Peyer's patch (tissue), 4 donors: ENCODE measurements around the gene SEMA5A. TPM values are rescaled to one million over a fixed set of nuclear protein-coding genes. Genes with fewer than 3 reads are reported as not detected.
A peak's percentile ranks its signal among the peaks of the same experiment; 100 is the strongest.

Source experiments
- DNase-seq, 3 donors: peaks; one replicate each; pipeline ENCODE4 v3.0.0-alpha.2; 2017 to 2019
- H3K27ac ChIP-seq, 4 donors: fragments of 200-600 bp; sonication (generic); one replicate each; pipeline ENCODE4 v1.5.1; 2016 to 2019
- H3K27me3 ChIP-seq, 2 donors: fragments of 200-600 bp; sonication (generic); one replicate each; pipeline ENCODE4 v1.5.1; 2019
- H3K36me3 ChIP-seq, 3 donors: fragments of 200-600 bp; sonication (generic); one replicate each; pipeline ENCODE4 v1.5.1; 2016 to 2019
- H3K4me1 ChIP-seq, 4 donors: fragments of 200-600 bp; sonication (generic); one replicate each; pipeline ENCODE4 v1.5.1; 2016 to 2019
- H3K4me3 ChIP-seq, 4 donors: fragments of 200-600 bp; sonication (generic); 1 replicate in 3 of 4; 2 replicates in 1 of 4; pipeline ENCODE4 v1.5.1; 2016 to 2019; ENCODE audit warnings: mild to moderate bottlenecking in 1 of 4
- H3K9me3 ChIP-seq, 4 donors: fragments of 200-600 bp; sonication (generic); one replicate each; pipeline ENCODE4 v1.5.1; 2016 to 2019; ENCODE audit warnings: mild to moderate bottlenecking in 1 of 4
- POLR2A ChIP-seq, 2 donors: fragments of 450-650 bp; IDR thresholded peaks; one replicate each; pipeline ENCODE4 v1.5.1; 2017; ENCODE audit warnings: antibody characterized with exemption in 2 of 2, mild to moderate bottlenecking in 2 of 2, moderate library complexity in 2 of 2
- total RNA-seq, 4 donors: library from RNA; depleted of rRNA; stranded (reverse); fragments of >200 nt; gene quantifications; one replicate each; pipeline ENCODE4 v1.1.0, GENCODE V29; 2016
- TF ChIP-seq, protein P1 (sequence below), 6 experiments: fragments of 450-650 bp in 4 of 6; fragments of 200-600 bp in 2 of 6; sonication (generic) in 1 of 6; IDR thresholded peaks; one replicate each; pipeline ENCODE4 v1.5.1; 2017 to 2019; ENCODE audit warnings: antibody characterized with exemption in 6 of 6, mild to moderate bottlenecking in 3 of 6, moderate library complexity in 1 of 6

SEMA5A gene
- total RNA-seq, 4 donors from 2014 or later, result 11.6 to 22.5 (median 18.2) TPM

GRCh38 chr5:9519537-9519936 lies 26.3 kb downstream of the SEMA5A start:
- no peak overlapping the region for H3K4me3 ChIP-seq
- TF ChIP-seq, protein P1, sequence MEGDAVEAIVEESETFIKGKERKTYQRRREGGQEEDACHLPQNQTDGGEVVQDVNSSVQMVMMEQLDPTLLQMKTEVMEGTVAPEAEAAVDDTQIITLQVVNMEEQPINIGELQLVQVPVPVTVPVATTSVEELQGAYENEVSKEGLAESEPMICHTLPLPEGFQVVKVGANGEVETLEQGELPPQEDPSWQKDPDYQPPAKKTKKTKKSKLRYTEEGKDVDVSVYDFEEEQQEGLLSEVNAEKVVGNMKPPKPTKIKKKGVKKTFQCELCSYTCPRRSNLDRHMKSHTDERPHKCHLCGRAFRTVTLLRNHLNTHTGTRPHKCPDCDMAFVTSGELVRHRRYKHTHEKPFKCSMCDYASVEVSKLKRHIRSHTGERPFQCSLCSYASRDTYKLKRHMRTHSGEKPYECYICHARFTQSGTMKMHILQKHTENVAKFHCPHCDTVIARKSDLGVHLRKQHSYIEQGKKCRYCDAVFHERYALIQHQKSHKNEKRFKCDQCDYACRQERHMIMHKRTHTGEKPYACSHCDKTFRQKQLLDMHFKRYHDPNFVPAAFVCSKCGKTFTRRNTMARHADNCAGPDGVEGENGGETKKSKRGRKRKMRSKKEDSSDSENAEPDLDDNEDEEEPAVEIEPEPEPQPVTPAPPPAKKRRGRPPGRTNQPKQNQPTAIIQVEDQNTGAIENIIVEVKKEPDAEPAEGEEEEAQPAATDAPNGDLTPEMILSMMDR (IDR thresholded peaks at IDR 0.05), result no peak
- no peak for TF ChIP-seq POLR2A (IDR thresholded peaks at IDR 0.05)
- DNase-seq, result no peak
- H3K27ac ChIP-seq, result no peak overlapping the region
- H3K36me3 ChIP-seq, result no peaks in the 10 kb centered on the region
- H3K27me3 ChIP-seq, result no peaks in the 10 kb centered on the region
- H3K4me1 ChIP-seq, result no peaks in the 10 kb centered on the region
- no peaks in the 10 kb centered on the region for H3K9me3 ChIP-seq

DNA sequence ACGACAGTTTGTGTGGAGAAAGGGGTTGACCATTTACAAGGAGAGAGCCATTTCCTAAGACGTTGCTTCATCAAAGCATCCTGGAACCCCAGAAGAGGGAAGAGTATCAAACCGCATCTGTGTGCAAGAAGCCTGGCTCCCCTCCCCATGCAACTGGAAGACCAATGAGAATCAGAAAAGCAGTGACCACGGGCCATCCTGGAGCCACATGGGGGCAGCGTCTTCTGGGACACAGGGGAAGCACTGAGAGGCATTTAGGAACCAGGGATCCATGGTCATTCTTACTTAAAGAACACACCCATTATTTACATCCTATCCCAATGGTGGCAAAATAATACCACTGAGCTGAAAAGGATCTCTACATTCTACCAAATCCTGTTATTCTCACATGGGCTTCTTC lies 29.3 kb downstream of the SEMA5A start:
- no peak for TF ChIP-seq POLR2A (IDR thresholded peaks at IDR 0.05)
- TF ChIP-seq, protein P1 (IDR thresholded peaks at IDR 0.05), result no peak
- Histone ChIP-seq H3K9me3 (no peaks in the 10 kb centered on the region), H3K4me1 (no peaks in the 10 kb centered on the region), H3K27ac (no peak overlapping the region), H3K36me3 (no peaks in the 10 kb centered on the region), H3K4me3 (no peak overlapping the region), H3K27me3 (no peaks in the 10 kb centered on the region)
- DNase-seq, result no peak

GRCh38 chr5:9515436-9515835 lies 30.4 kb downstream of the SEMA5A start:
- Histone ChIP-seq H3K9me3 (no peaks in the 10 kb centered on the region), H3K4me3 (no peak overlapping the region), H3K36me3 (no peaks in the 10 kb centered on the region), H3K27ac (no peak overlapping the region), H3K4me1 (no peaks in the 10 kb centered on the region), H3K27me3 (no peaks in the 10 kb centered on the region)
- DNase-seq, result peak in 1 of 3 donors; percentile 62
- no peak for TF ChIP-seq POLR2A (IDR thresholded peaks at IDR 0.05)
- TF ChIP-seq, protein P1 (IDR thresholded peaks at IDR 0.05), result no peak

DNA sequence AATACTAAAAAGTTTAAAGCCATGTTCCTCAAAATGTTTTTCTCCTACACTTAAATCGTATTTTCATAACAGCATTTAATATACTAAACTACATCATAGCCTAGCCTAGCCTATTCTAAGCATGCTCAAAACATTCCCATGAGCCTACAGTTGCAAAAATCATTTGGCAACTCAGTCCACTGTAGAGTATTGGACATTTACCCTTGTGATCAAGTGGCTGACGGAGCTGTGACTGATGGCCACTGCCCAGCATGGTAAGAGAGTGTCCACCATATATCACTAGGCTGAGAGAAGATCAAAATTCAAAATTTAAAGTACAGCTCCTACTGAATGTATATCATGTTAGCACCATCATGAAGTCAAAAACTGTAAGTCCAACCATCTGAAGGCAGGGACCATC lies 30.9 kb downstream of the SEMA5A start:
- Histone ChIP-seq H3K4me1 (no peaks in the 10 kb centered on the region), H3K27me3 (no peaks in the 10 kb centered on the region), H3K36me3 (no peaks in the 10 kb centered on the region), H3K27ac (no peak overlapping the region), H3K4me3 (no peak overlapping the region), H3K9me3 (no peaks in the 10 kb centered on the region)
- no peak for DNase-seq
- TF ChIP-seq POLR2A (IDR thresholded peaks at IDR 0.05), result no peak

GRCh38 chr5:9513827-9514226 lies 32.0 kb downstream of the SEMA5A start:
- DNase-seq, result no peak
- H3K9me3 ChIP-seq, result no peaks in the 10 kb centered on the region
- TF ChIP-seq, protein P1 (IDR thresholded peaks at IDR 0.05), result peak in 1 of 6 experiments; percentile 8
- no peak for TF ChIP-seq POLR2A (IDR thresholded peaks at IDR 0.05)
- no peak overlapping the region for H3K4me3 ChIP-seq
- no peaks in the 10 kb centered on the region for H3K27me3 ChIP-seq
- H3K27ac ChIP-seq, result no peak overlapping the region
- H3K4me1 ChIP-seq, result no peaks in the 10 kb centered on the region
- no peaks in the 10 kb centered on the region for H3K36me3 ChIP-seq

DNA sequence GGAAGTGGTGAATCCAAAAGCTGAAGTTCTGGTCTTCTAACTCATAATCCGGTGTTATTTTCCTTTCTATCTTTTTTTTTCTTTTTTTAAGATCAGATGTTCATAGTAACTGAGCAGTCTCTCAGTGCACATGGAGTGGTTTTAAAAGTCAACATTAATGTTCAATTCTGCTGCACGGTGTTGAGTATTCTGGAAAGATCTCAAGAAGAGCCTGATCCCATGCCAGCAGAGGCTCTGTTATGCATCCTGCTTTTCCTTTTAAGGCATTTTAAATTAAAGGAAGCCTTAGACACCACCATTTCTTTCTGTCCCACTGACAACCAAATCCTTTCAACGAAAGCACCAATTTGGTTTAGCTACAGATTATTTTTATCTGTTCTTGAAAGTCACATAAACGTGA lies 33.4 kb downstream of the SEMA5A start:
- H3K36me3 ChIP-seq, result no peaks in the 10 kb centered on the region
- no peaks in the 10 kb centered on the region for H3K27me3 ChIP-seq
- DNase-seq, result no peak
- no peak for TF ChIP-seq POLR2A (IDR thresholded peaks at IDR 0.05)
- TF ChIP-seq, protein P1 (IDR thresholded peaks at IDR 0.05), result no peak
- no peaks in the 10 kb centered on the region for H3K9me3 ChIP-seq
- H3K4me1 ChIP-seq, result no peaks in the 10 kb centered on the region
- no peak overlapping the region for H3K4me3 ChIP-seq
- no peak overlapping the region for H3K27ac ChIP-seq
